Natural killer cell (primary cell): Measurements from ENCODE around the gene LRRC47. TPM values are rescaled to one million over a fixed set of nuclear protein-coding genes. Genes with fewer than 3 reads are reported as not detected.

Source experiments
- ATAC-seq, 3 donors: fragments of 150-1000 bp in 2 of 3; fragments of 200-7000 bp in 1 of 3; cut with Tn5 transposase; 1 replicate in 1 of 3; 2 replicates in 2 of 3; pipeline ENCODE4 v1.10.0; 2021; ENCODE audit warnings: mild to moderate bottlenecking in 2 of 3, moderate library complexity in 2 of 3
- DNase-seq, 2 donors: peaks; one replicate each; pipeline versions ENCODE4 v3.0.0 to v3.0.0-alpha.2; 2013 to 2021; ENCODE audit warnings: mixed read lengths in 1 of 2
- H3K27ac ChIP-seq: one replicate; pipeline ENCODE4 v1.5.1; 2013; ENCODE audit warnings: mild to moderate bottlenecking, low read length
- H3K27me3 ChIP-seq: one replicate; pipeline ENCODE4 v1.6.1; 2013; ENCODE audit warnings: low read length; ENCODE audit not compliant: control insufficient read depth, insufficient read depth
- H3K36me3 ChIP-seq: one replicate; pipeline ENCODE4 v1.6.1; 2013; ENCODE audit warnings: low read length; ENCODE audit not compliant: control insufficient read depth, insufficient read depth
- H3K4me1 ChIP-seq: one replicate; pipeline ENCODE4 v1.6.1; 2013; ENCODE audit warnings: low read length; ENCODE audit not compliant: control insufficient read depth, insufficient read depth
- H3K4me3 ChIP-seq: one replicate; pipeline ENCODE4 v1.5.1; 2013; ENCODE audit warnings: low read length
- H3K9me3 ChIP-seq: one replicate; pipeline ENCODE4 v1.6.1; 2013; ENCODE audit warnings: low read length; ENCODE audit not compliant: control insufficient read depth, insufficient read depth
- H3K27ac Mint-ChIP-seq, 2 donors: one replicate each; pipeline ENCODE4 v1.8.0; 2022; ENCODE audit warnings: mild to moderate bottlenecking in 2 of 2, mixed read lengths in 2 of 2, moderate library complexity in 1 of 2
- H3K27me3 Mint-ChIP-seq, 2 donors: one replicate each; pipeline ENCODE4 v1.8.0; 2022; ENCODE audit warnings: low read depth in 2 of 2, mixed read lengths in 2 of 2
- H3K36me3 Mint-ChIP-seq: one replicate; pipeline ENCODE4 v1.8.0; 2022; ENCODE audit warnings: mixed read lengths
- H3K4me1 Mint-ChIP-seq, 2 donors: one replicate each; pipeline ENCODE4 v1.8.0; 2022; ENCODE audit warnings: mixed read lengths in 2 of 2
- H3K4me3 Mint-ChIP-seq: one replicate; pipeline ENCODE4 v1.8.0; 2022; ENCODE audit warnings: mild to moderate bottlenecking, moderate library complexity, mixed read lengths
- H3K9me3 Mint-ChIP-seq, 2 donors: one replicate each; pipeline ENCODE4 v1.8.0; 2022; ENCODE audit warnings: mixed read lengths in 2 of 2
- WGBS: methylation state at CpG from one replicate; pipeline ENCODE4 v1.1.7; 2013; ENCODE audit warnings: missing lambda C conversion rate; ENCODE audit not compliant: insufficient coverage; 5-methylcytosine and 5-hydroxymethylcytosine counted together
- intact Hi-C: fragments of 100-400 bp; cut with micrococcal nuclease; formaldehyde crosslinking; loops from one replicate; pipeline ENCODE4 v1.14.2; 2022
- total RNA-seq, 4 donors: library from RNA; stranded (reverse); fragments of 120-200 nt in 1 of 4; gene quantifications; one replicate each; pipeline versions ENCODE4 v1.2.3 to v1.2.4, GENCODE V29; 2013 to 2022
- TF ChIP-seq, protein P1 (sequence below): fragments of 200-600 bp; IDR thresholded peaks from one replicate; pipeline ENCODE4 v1.8.0; 2022; ENCODE audit warnings: antibody characterized with exemption

The LRRC47 gene
- total RNA-seq, 3 donors from 2014 or later (not counting 1 experiment from before 2014, with no cell fraction given) = 33.5 to 49.8 (median 45.2) TPM

DNA sequence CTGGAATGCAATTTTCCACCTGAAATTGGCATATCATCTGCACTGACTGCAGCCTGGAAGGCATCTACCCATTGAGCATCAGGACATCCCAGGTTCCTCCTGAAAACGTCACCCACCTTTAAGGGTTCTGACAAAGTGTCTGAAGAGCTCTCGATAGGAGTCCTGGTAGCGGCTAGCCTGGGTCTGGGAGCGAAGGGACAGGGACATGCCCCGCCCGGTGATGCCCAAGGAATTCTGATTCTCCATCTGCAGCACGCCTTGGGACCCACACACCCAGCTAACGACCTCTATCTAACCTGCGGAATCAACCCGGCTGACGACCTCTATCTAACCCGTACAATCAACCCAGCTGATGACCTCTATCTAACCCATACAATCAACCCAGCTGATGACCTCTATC is 57.4 kb downstream of the LRRC47 start:
- TF ChIP-seq, protein P1, sequence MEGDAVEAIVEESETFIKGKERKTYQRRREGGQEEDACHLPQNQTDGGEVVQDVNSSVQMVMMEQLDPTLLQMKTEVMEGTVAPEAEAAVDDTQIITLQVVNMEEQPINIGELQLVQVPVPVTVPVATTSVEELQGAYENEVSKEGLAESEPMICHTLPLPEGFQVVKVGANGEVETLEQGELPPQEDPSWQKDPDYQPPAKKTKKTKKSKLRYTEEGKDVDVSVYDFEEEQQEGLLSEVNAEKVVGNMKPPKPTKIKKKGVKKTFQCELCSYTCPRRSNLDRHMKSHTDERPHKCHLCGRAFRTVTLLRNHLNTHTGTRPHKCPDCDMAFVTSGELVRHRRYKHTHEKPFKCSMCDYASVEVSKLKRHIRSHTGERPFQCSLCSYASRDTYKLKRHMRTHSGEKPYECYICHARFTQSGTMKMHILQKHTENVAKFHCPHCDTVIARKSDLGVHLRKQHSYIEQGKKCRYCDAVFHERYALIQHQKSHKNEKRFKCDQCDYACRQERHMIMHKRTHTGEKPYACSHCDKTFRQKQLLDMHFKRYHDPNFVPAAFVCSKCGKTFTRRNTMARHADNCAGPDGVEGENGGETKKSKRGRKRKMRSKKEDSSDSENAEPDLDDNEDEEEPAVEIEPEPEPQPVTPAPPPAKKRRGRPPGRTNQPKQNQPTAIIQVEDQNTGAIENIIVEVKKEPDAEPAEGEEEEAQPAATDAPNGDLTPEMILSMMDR = no peak

GRCh38 chr1:3736708-3737107 is 59.6 kb downstream of the LRRC47 start:
- TF ChIP-seq, protein P1 = no peak
- WGBS = 92% methylated on average over 14 of the region's 14 CpGs
- no peaks in the 10 kb centered on the region for H3K36me3 Mint-ChIP-seq
- H3K4me3 ChIP-seq = no peak overlapping the region
- no peak for DNase-seq
- intact Hi-C loops = no loop called here
- ATAC-seq = no peak
- no peaks in the 10 kb centered on the region for H3K27me3 ChIP-seq
- H3K27me3 Mint-ChIP-seq = no peaks in the 10 kb centered on the region
- H3K4me3 Mint-ChIP-seq = no peak overlapping the region
- no peaks in the 10 kb centered on the region for H3K9me3 ChIP-seq
- no peaks in the 10 kb centered on the region for H3K9me3 Mint-ChIP-seq
- no peaks in the 10 kb centered on the region for H3K4me1 Mint-ChIP-seq
- H3K4me1 ChIP-seq = no peaks in the 10 kb centered on the region
- H3K36me3 ChIP-seq = peaks cover 15% of the 10 kb centered on the region
- H3K27ac Mint-ChIP-seq = no peak overlapping the region
- H3K27ac ChIP-seq = no peak overlapping the region

More for the DNA sequence above, 57.4 kb downstream of the LRRC47 start:
- no peak for ATAC-seq
- Histone ChIP-seq H3K27ac (no peak overlapping the region), H3K4me3 (no peak overlapping the region), H3K9me3 (no peaks in the 10 kb centered on the region), H3K36me3 (peaks cover 18% of the 10 kb centered on the region), H3K27me3 (no peaks in the 10 kb centered on the region), H3K4me1 (no peaks in the 10 kb centered on the region)
- H3K27me3 Mint-ChIP-seq = no peaks in the 10 kb centered on the region
- WGBS = 93% methylated on average over 12 of the region's 12 CpGs
- H3K4me1 Mint-ChIP-seq = peaks cover 0 to 5% of the 10 kb centered on the region in 2 donors
- intact Hi-C loops = no loop called here
- no peak overlapping the region for H3K4me3 Mint-ChIP-seq
- DNase-seq = no peak
- H3K27ac Mint-ChIP-seq = no peak overlapping the region
- no peaks in the 10 kb centered on the region for H3K36me3 Mint-ChIP-seq
- H3K9me3 Mint-ChIP-seq = no peaks in the 10 kb centered on the region

- Mint-ChIP-seq H3K27ac (no peak overlapping the region), H3K4me3 (no peak overlapping the region), H3K9me3 (no peaks in the 10 kb centered on the region), H3K27me3 (no peaks in the 10 kb centered on the region), H3K36me3 (no peaks in the 10 kb centered on the region), H3K4me1 (no peaks in the 10 kb centered on the region)
- DNase-seq (no peak), ATAC-seq (no peak)
- Histone ChIP-seq H3K4me3 (no peak overlapping the region), H3K36me3 (peaks cover 15% of the 10 kb centered on the region), H3K27me3 (no peaks in the 10 kb centered on the region), H3K9me3 (no peaks in the 10 kb centered on the region), H3K4me1 (no peaks in the 10 kb centered on the region), H3K27ac (no peak overlapping the region)
- WGBS = 90% methylated on average over 13 of the region's 13 CpGs
- intact Hi-C loops = no loop called here
- TF ChIP-seq, protein P1 = no peak
Measured at GRCh38 chr1:3736131-3736561, 60.2 kb downstream of the LRRC47 start.

- Mint-ChIP-seq H3K4me1 (no peaks in the 10 kb centered on the region), H3K36me3 (no peaks in the 10 kb centered on the region), H3K4me3 (no peak overlapping the region), H3K9me3 (no peaks in the 10 kb centered on the region), H3K27me3 (no peaks in the 10 kb centered on the region), H3K27ac (no peak overlapping the region)
- H3K27ac ChIP-seq = no peak overlapping the region
- intact Hi-C loops = no loop called here
- no peak for ATAC-seq
- DNase-seq = no peak
- peaks cover 15% of the 10 kb centered on the region for H3K36me3 ChIP-seq
- no peak overlapping the region for H3K4me3 ChIP-seq
- no peaks in the 10 kb centered on the region for H3K27me3 ChIP-seq
- H3K9me3 ChIP-seq = no peaks in the 10 kb centered on the region
- 95% methylated on average over 13 of the region's 13 CpGs for WGBS
- TF ChIP-seq, protein P1 = no peak
- no peaks in the 10 kb centered on the region for H3K4me1 ChIP-seq
Measured at GRCh38 chr1:3735688-3736087, 60.6 kb downstream of the LRRC47 start.
